K562 (cell line): Measurements from ENCODE around the gene CLVS2. TPM values are rescaled to one million over a fixed set of nuclear protein-coding genes. Genes with fewer than 3 reads are reported as not detected.

ENCODE experiments used
- ATAC-seq: fragments of 200-7000 bp; cut with Tn5 transposase; 3 replicates; pipeline ENCODE4 v1.9.1; 2020; ENCODE audit warnings: moderate library complexity
- BruUV-seq: library from RNA; stranded (reverse); fragments of 400-500 nt; replicated peaks from 2 replicates; lab custom pipeline; 2021; lab: Mats Ljungman, UMichigan
- CTCF ChIA-PET: fragments of 300-600 bp; formaldehyde crosslinking; extraction: SDS; loops from one replicate; lab custom pipeline; 2021; ENCODE audit warnings: low intra/inter-chr PET ratio; lab: Yijun Ruan, JAX
- POLR2A ChIA-PET: fragments of 300-600, 350-650 bp; sonication (Branson Sonifier 250); formaldehyde crosslinking; extraction: SDS; loops from one replicate; lab custom pipeline; 2021; ENCODE audit warnings: antibody characterized with exemption, inconsistent platforms; lab: Yijun Ruan, JAX
- DNase-seq, 4 experiments: peaks; one replicate each; pipeline versions ENCODE4 v3.0.0 to v3.0.0-alpha.2; 2011 to 2018; ENCODE audit warnings: low spot score in 3 of 4, mixed read lengths in 3 of 4; ENCODE audit errors: extremely low read depth in 1 of 4
- FAIRE-seq: peaks from 2 replicates; lab custom pipeline; 2011; peaks lifted over from hg19 to GRCh38; lab: Jason Lieb, UNC
- H2AFZ ChIP-seq: 2 replicates; pipeline ENCODE4 v1.6.0; 2011; ENCODE audit warnings: low read depth, low read length, control low read depth, inconsistent platforms
- H3K27ac ChIP-seq: fragments of 200-600 bp; 3 replicates; pipeline ENCODE4 v1.8.0; 2011; ENCODE audit warnings: low read depth, mild to moderate bottlenecking, control low read depth, inconsistent platforms, low read length, moderate library complexity, mixed read lengths; ENCODE audit errors: extremely low read depth
- H3K27me3 ChIP-seq, 2 experiments: fragments of 300-600 bp in 1 of 2; 2 replicates in 1 of 2; 3 replicates in 1 of 2; pipeline versions ENCODE4 v1.6.0 to v1.8.0; 2011; ENCODE audit warnings: inconsistent platforms in 2 of 2, low read length in 2 of 2, mild to moderate bottlenecking in 1 of 2, mixed read lengths in 1 of 2, moderate library complexity in 1 of 2; ENCODE audit not compliant: control insufficient read depth in 2 of 2, insufficient read depth in 2 of 2
- H3K36me3 ChIP-seq: fragments of 300-600 bp; 3 replicates; pipeline ENCODE4 v1.8.0; 2011; ENCODE audit warnings: mild to moderate bottlenecking, low read length, inconsistent platforms; ENCODE audit not compliant: control insufficient read depth, insufficient read depth
- H3K4me1 ChIP-seq, 2 experiments: fragments of 200-600 bp in 1 of 2; replicated peaks in 1 of 2; 2 replicates in 1 of 2; 3 replicates in 1 of 2; pipeline versions ENCODE4 v1.5.1 to v1.8.0; 2011; ENCODE audit warnings: inconsistent platforms in 2 of 2, low read length in 2 of 2, mild to moderate bottlenecking in 1 of 2, mixed read lengths in 1 of 2, moderate library complexity in 1 of 2; ENCODE audit not compliant: control insufficient read depth in 2 of 2, insufficient read depth in 2 of 2
- H3K4me2 ChIP-seq: 2 replicates; pipeline ENCODE4 v1.6.1; 2011; ENCODE audit warnings: low read length, control low read depth, inconsistent platforms, mixed read lengths; ENCODE audit not compliant: insufficient read depth
- H3K4me3 ChIP-seq: fragments of 200-600 bp; sonication (generic), shearing (Covaris generic); 2 replicates; pipeline ENCODE4 v1.5.1; 2016; ENCODE audit warnings: control low read depth, inconsistent platforms
- H3K79me2 ChIP-seq: fragments of 200-600 bp; 3 replicates; pipeline ENCODE4 v1.8.0; 2011; ENCODE audit warnings: low read length, inconsistent platforms; ENCODE audit not compliant: control insufficient read depth, insufficient read depth
- H3K9ac ChIP-seq, 2 experiments: 2 replicates each; pipeline versions ENCODE4 v1.6.0 to v1.6.1; 2011; ENCODE audit warnings: low read depth in 2 of 2, low read length in 2 of 2, control low read depth in 1 of 2, inconsistent platforms in 1 of 2, mild to moderate bottlenecking in 1 of 2, mixed read lengths in 1 of 2; ENCODE audit not compliant: insufficient read depth in 1 of 2
- H3K9me1 ChIP-seq: one replicate; pipeline ENCODE4 v1.6.0; 2011; ENCODE audit warnings: inconsistent platforms, mild to moderate bottlenecking, low read length, moderate library complexity; ENCODE audit not compliant: control insufficient read depth, insufficient read depth
- H3K9me3 ChIP-seq: replicated peaks from 2 replicates; pipeline ENCODE4 v1.5.1; 2011; ENCODE audit warnings: low read depth, low read length, inconsistent platforms; ENCODE audit not compliant: control insufficient read depth, insufficient read depth
- H4K20me1 ChIP-seq: replicated peaks from 2 replicates; pipeline ENCODE4 v1.6.1; 2011; ENCODE audit warnings: low read length, inconsistent platforms, mixed read lengths; ENCODE audit not compliant: control insufficient read depth, insufficient read depth
- BRD9 ChIP-seq: fragments of 450-650 bp; IDR thresholded peaks from 2 replicates; pipeline ENCODE4 v1.6.1; 2018; ENCODE audit warnings: low read depth; ENCODE audit not compliant: partially characterized antibody
- DACH1 ChIP-seq: fragments of 450-650 bp; IDR thresholded peaks from 2 replicates; pipeline ENCODE4 v1.6.1; 2018; ENCODE audit not compliant: partially characterized antibody
- FOXA1 ChIP-seq: fragments of 450-650 bp; IDR thresholded peaks from 2 replicates; pipeline ENCODE4 v1.6.1; 2016; ENCODE audit warnings: mild to moderate bottlenecking, borderline replicate concordance
- GTF2E2 ChIP-seq: fragments of 200-800 bp; sonication (Bioruptor generic); IDR thresholded peaks from 2 replicates; pipeline ENCODE4 v1.6.1; 2016; ENCODE audit warnings: missing genetic modification characterization, missing compliant biosample characterization
- HNRNPUL1 ChIP-seq: fragments of 200-400 bp; formaldehyde crosslinking; IDR thresholded peaks from 2 replicates; pipeline ENCODE4 v1.6.1; 2017; ENCODE audit warnings: low read length
- KLF16 ChIP-seq: IDR thresholded peaks from 2 replicates; pipeline ENCODE4 v1.6.1; 2016; ENCODE audit warnings: antibody characterized with exemption
- MAFG ChIP-seq: fragments of 450-650 bp; conservative IDR thresholded peaks from 2 replicates; pipeline ENCODE4 v1.6.1; 2016; ENCODE audit warnings: missing genetic modification characterization, missing compliant biosample characterization
- MEIS2 ChIP-seq: fragments of 450-650 bp; IDR thresholded peaks from 2 replicates; pipeline ENCODE4 v1.6.1; 2014; ENCODE audit warnings: mild to moderate bottlenecking; ENCODE audit not compliant: partially characterized antibody
- RBM25 ChIP-seq: fragments of 200-400 bp; formaldehyde crosslinking; IDR thresholded peaks from 2 replicates; pipeline ENCODE4 v1.6.1; 2018; ENCODE audit warnings: low read length, low read depth, moderate library complexity; ENCODE audit not compliant: severe bottlenecking
- ZNF165 ChIP-seq: fragments of 250-450 bp; sonication (Bioruptor Pico); IDR thresholded peaks from 2 replicates; pipeline ENCODE4 v1.4.0; 2020; ENCODE audit warnings: borderline replicate concordance
- ZNF696 ChIP-seq: fragments of 250-450 bp; sonication (Bioruptor Pico); conservative IDR thresholded peaks from 2 replicates; pipeline ENCODE4 v1.4.0; 2020; ENCODE audit warnings: mild to moderate bottlenecking, moderate library complexity
- WGBS: fragments of 100-300 bp; shearing (Covaris generic); methylation state at CpG from one replicate; pipeline ENCODE4 v1.1.6; 2016; ENCODE audit warnings: low coverage, mixed read lengths; ENCODE audit not compliant: insufficient coverage; ENCODE audit errors: missing lambda C conversion rate; 5-methylcytosine and 5-hydroxymethylcytosine counted together
- in situ Hi-C: fragments of 300-500 bp; cut with MboI; formaldehyde crosslinking; loops from 4 replicates; pipeline ENCODE4 v1.15.0; 2018; ENCODE audit warnings: inconsistent platforms, mixed read lengths
- intact Hi-C: fragments of 100-400 bp; cut with micrococcal nuclease; formaldehyde crosslinking; loops from 2 replicates; pipeline ENCODE4 v1.14.2; 2022
- polyA plus RNA-seq, 8 experiments: library from polyadenylated mRNA; depleted of rRNA in 4 of 8; stranded (reverse) in 5 of 8; unstranded in 3 of 8; fragments of >200 nt; fragmentation: Nextera tagmentation in 2 of 8; fragmentation: Illumina TruSeq in 1 of 8; extraction: Ambion mirVana in 2 of 8; extraction: Trizol in 1 of 8; gene quantifications; 2 replicates each; pipeline versions ENCODE4 v1.2.1 to v1.2.3, GENCODE V29; 2011 to 2014; ENCODE audit warnings: inconsistent platforms in 1 of 8, missing spikeins in 1 of 8
- total RNA-seq, 7 experiments: library from RNA; depleted of rRNA in 6 of 7; stranded (reverse); fragments of >200 nt in 6 of 7; fragmentation: Illumina TruSeq in 2 of 7; extraction: Trizol in 2 of 7; gene quantifications; 2 replicates each; pipeline versions ENCODE4 v1.2.1 to v1.2.3, GENCODE V29; 2011 to 2021; ENCODE audit warnings: low replicate concordance in 1 of 7

The CLVS2 gene
- total and polyA plus RNA-seq, 9 of the 15 experiments (the other 6 are each of a cell fraction or from before 2014, with no cell fraction given): 0.01 to 0.36 (median 0.03) TPM; not detected in 3

DNA sequence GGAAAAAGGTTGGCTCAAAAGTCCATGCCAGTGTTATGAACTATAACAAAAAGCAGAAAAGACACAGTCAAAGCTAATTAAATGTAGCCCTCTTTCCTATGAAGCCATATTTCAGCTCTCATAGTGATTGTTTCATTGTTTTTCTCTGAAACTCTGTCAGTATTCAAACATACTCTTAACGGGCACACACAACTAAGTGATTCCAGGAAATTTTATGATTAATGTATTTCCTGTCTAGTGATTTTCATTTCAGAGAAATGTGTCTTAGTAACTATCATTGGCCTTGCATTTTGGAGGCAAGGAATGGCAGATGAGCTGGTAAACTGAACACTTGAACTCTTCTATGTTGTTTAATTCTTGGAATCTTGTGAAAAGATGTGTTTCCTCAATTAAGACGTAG, 68.0 kb downstream of the CLVS2 start:
- Histone ChIP-seq H3K79me2 (no peaks in the 10 kb centered on the region), H4K20me1 (no peaks in the 10 kb centered on the region), H3K9ac (no peak overlapping the region), H3K9me3 (no peaks in the 10 kb centered on the region), H3K4me3 (no peak overlapping the region), H3K27ac (no peak overlapping the region), H3K4me2 (no peak overlapping the region), H3K4me1 (no peaks in the 10 kb centered on the region), H2AFZ (no peak overlapping the region), H3K9me1 (no peaks in the 10 kb centered on the region), H3K27me3 (no peaks in the 10 kb centered on the region), H3K36me3 (no peaks in the 10 kb centered on the region)
- 0% methylated on average over 2 of the region's 2 CpGs for WGBS
- CTCF ChIA-PET: no interaction called here
- ATAC-seq: no peak
- POLR2A ChIA-PET: no interaction called here
- TF ChIP-seq KLF16 (no peak), BRD9 (no peak), HNRNPUL1 (no peak), MEIS2 (peak; percentile 23), FOXA1 (no peak), ZNF165 (no peak)
- BruUV-seq: no TSS peak
- no peak for FAIRE-seq
- in situ Hi-C loops: no loop called here
- intact Hi-C loops: no loop called here
- no peak for DNase-seq

DNA sequence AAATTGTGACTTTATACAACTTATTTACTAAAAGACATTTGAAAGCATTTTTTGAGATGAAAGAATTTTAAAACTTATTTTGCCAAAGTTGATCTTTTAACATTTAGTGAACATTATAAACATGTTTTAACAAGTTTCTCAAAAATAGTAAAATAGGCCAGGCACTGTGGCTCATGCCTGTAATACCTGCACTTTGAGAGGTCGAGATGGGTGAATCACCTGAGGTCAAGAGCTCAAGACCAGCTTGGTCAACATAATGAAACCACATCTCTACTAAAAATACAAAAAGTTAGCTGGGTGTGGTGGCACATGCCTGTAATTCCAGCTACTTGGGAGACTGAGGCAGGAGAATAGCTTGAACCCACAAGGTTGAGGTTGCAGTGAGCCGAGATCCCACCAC, 78.6 kb downstream of the CLVS2 start:
- Histone ChIP-seq H2AFZ (no peak overlapping the region), H3K9me1 (no peaks in the 10 kb centered on the region), H3K9ac (no peak overlapping the region)
- POLR2A ChIA-PET: interaction anchor here (0.6 kb wide), 1 partner anchor 175 kb away, joined by 3 read pairs; no protein-coding TSS in a partner anchor
- intact Hi-C loops: no loop called here
- FAIRE-seq: no peak
- no peak for TF ChIP-seq ZNF696
- TF ChIP-seq MAFG (tag): no peak
- TF ChIP-seq DACH1: no peak
- TF ChIP-seq GTF2E2 (tag): no peak
- TF ChIP-seq RBM25: no peak
- TF ChIP-seq, all 486 proteins: peak for 0
- in situ Hi-C loops: no loop called here
- Histone ChIP-seq H3K27me3 (no peaks in the 10 kb centered on the region), H3K4me1 (no peaks in the 10 kb centered on the region), H3K4me3 (no peak overlapping the region), H3K79me2 (no peaks in the 10 kb centered on the region), H3K36me3 (no peaks in the 10 kb centered on the region), H3K4me2 (no peak overlapping the region), H3K9me3 (no peaks in the 10 kb centered on the region), H4K20me1 (no peaks in the 10 kb centered on the region), H3K27ac (no peak overlapping the region)
- DNase-seq: no peak
- ATAC-seq: no peak
- no TSS peak for BruUV-seq
- CTCF ChIA-PET: no interaction called here
- WGBS: 5% methylated on average over 2 of the region's 2 CpGs
